Erythroblast (primary cell): ENCODE measurements around the gene ZNF66.

Source experiments
- GATA1 ChIP-seq: IDR thresholded peaks from 2 replicates; pipeline ENCODE4 v1.6.1; 2011; ENCODE audit warnings: low read depth, mild to moderate bottlenecking, control low read depth, low read length, moderate library complexity
- POLR2A ChIP-seq: IDR thresholded peaks from 2 replicates; pipeline ENCODE4 v1.6.1; 2011; ENCODE audit warnings: mild to moderate bottlenecking, low read length

GRCh38 chr19:20787786-20788185, 11.7 kb downstream of the ZNF66 start:
- TF ChIP-seq POLR2A (no peak), GATA1 (no peak)
